ENCODE measurements around the gene OR8H2. TPM values are rescaled to one million over a fixed set of nuclear protein-coding genes. Genes with fewer than 3 reads are reported as not detected.

Gene OR8H2
- total and polyA plus RNA-seq, 3 donors from 2014 or later, result not detected

DNA sequence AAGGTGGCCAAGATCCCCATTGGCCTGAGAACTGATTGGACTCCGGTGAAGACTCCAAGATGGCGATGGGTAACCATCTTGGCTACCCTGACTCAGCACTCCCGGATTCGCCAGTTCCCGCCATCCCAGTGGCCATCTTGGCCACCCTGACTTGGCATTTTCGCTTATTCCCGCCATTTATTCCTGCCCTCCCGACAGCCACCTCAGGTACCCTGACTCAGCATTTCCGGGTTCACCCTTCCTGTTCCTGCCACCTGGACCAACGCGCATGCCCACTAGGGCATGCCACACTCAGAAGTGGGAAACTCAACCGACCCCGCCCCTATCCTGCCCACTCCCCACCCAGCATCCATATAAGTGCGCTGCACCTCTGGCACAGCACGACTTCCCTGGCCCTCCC, 48.8 kb downstream of the OR8H2 start:
- 95 to 96% methylated on average over 14 to 15 of the region's 15 CpGs for WGBS, 2 donors
- intact Hi-C loops (cut with DNase I; ENCODE audit: low total_unique reads), result no loop called here
- Histone ChIP-seq H3K4me1 (no peaks in the 10 kb centered on the region), H3K27ac (no peak overlapping the region), H3K36me3 (ENCODE audit: low read depth, missing control alignments) (no peaks in the 10 kb centered on the region), H3K27me3 (no peaks in the 10 kb centered on the region), H3K9me3 (no peaks in the 10 kb centered on the region), H3K4me3 (no peak overlapping the region)
- no peak for DNase-seq
- TF ChIP-seq, protein P1, sequence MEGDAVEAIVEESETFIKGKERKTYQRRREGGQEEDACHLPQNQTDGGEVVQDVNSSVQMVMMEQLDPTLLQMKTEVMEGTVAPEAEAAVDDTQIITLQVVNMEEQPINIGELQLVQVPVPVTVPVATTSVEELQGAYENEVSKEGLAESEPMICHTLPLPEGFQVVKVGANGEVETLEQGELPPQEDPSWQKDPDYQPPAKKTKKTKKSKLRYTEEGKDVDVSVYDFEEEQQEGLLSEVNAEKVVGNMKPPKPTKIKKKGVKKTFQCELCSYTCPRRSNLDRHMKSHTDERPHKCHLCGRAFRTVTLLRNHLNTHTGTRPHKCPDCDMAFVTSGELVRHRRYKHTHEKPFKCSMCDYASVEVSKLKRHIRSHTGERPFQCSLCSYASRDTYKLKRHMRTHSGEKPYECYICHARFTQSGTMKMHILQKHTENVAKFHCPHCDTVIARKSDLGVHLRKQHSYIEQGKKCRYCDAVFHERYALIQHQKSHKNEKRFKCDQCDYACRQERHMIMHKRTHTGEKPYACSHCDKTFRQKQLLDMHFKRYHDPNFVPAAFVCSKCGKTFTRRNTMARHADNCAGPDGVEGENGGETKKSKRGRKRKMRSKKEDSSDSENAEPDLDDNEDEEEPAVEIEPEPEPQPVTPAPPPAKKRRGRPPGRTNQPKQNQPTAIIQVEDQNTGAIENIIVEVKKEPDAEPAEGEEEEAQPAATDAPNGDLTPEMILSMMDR (IDR thresholded peaks at IDR 0.05), result no peak
- TF ChIP-seq POLR2A (IDR thresholded peaks at IDR 0.05), result no peak

Small RNA genes within 50 kb of the gene (small RNA-seq; reads per million reads assigned to genes)
- gene OR8I4P, result 0 reads per million in 2 donors

Other genes with a start within 250 kb of the OR8H2 start
- under 1 TPM in 1 of 2 donors, not detected in 1; 0.56 TPM for gene TRIM51, start 220.4 kb upstream of the OR8H2 start, total RNA-seq
- 0.20 TPM for gene TRIM51, start 220.4 kb upstream of the OR8H2 start, polyA plus RNA-seq (ENCODE audit: insufficient read depth, low read depth, low replicate concordance)
- gene OR5W2, start 189.1 kb upstream of the OR8H2 start, total RNA-seq, result not detected
- gene OR5W2, start 189.1 kb upstream of the OR8H2 start, polyA plus RNA-seq (ENCODE audit: insufficient read depth, low read depth, low replicate concordance), result not detected
- gene OR5I1, start 167.3 kb upstream of the OR8H2 start, total RNA-seq, result not detected
- gene OR5I1, start 167.3 kb upstream of the OR8H2 start, polyA plus RNA-seq (ENCODE audit: insufficient read depth, low read depth, low replicate concordance), result not detected
- under 1 TPM in 1 of 2 donors, not detected in 1; 0.19 TPM for gene OR10AG1, start 133.7 kb upstream of the OR8H2 start, total RNA-seq
- not detected for gene OR10AG1, start 133.7 kb upstream of the OR8H2 start, polyA plus RNA-seq (ENCODE audit: insufficient read depth, low read depth, low replicate concordance)
- gene OR5F1, start 109.1 kb upstream of the OR8H2 start, total RNA-seq, result not detected
- gene OR5F1, start 109.1 kb upstream of the OR8H2 start, polyA plus RNA-seq (ENCODE audit: insufficient read depth, low read depth, low replicate concordance), result not detected
- gene OR5AS1, start 76.0 kb upstream of the OR8H2 start, total RNA-seq, result under 1 TPM in 1 of 2 donors, not detected in 1; 0.16 TPM
- not detected for gene OR5AS1, start 76.0 kb upstream of the OR8H2 start, polyA plus RNA-seq (ENCODE audit: insufficient read depth, low read depth, low replicate concordance)
- not detected for gene OR8I2, start 10.4 kb upstream of the OR8H2 start, total RNA-seq
- not detected for gene OR8I2, start 10.4 kb upstream of the OR8H2 start, polyA plus RNA-seq (ENCODE audit: insufficient read depth, low read depth, low replicate concordance)
- not detected for gene OR8H3, start 18.7 kb downstream of the OR8H2 start, total RNA-seq
- gene OR8H3, start 18.7 kb downstream of the OR8H2 start, polyA plus RNA-seq (ENCODE audit: insufficient read depth, low read depth, low replicate concordance), result not detected
- not detected for gene OR8J3, start 36.5 kb downstream of the OR8H2 start, total RNA-seq
- gene OR8J3, start 36.5 kb downstream of the OR8H2 start, polyA plus RNA-seq (ENCODE audit: insufficient read depth, low read depth, low replicate concordance), result not detected
- gene OR8K5, start 56.6 kb downstream of the OR8H2 start, total RNA-seq, result under 1 TPM in 1 of 2 donors, not detected in 1; 0.87 TPM
- gene OR8K5, start 56.6 kb downstream of the OR8H2 start, polyA plus RNA-seq (ENCODE audit: insufficient read depth, low read depth, low replicate concordance), result not detected
- gene OR5J2, start 72.9 kb downstream of the OR8H2 start, total RNA-seq, result not detected
- gene OR5J2, start 72.9 kb downstream of the OR8H2 start, polyA plus RNA-seq (ENCODE audit: insufficient read depth, low read depth, low replicate concordance), result not detected
- not detected for gene OR5T2, start 130.6 kb downstream of the OR8H2 start, total RNA-seq
- gene OR5T2, start 130.6 kb downstream of the OR8H2 start, polyA plus RNA-seq (ENCODE audit: insufficient read depth, low read depth, low replicate concordance), result not detected
- gene OR5T3, start 148.6 kb downstream of the OR8H2 start, total RNA-seq, result not detected
- not detected for gene OR5T3, start 148.6 kb downstream of the OR8H2 start, polyA plus RNA-seq (ENCODE audit: insufficient read depth, low read depth, low replicate concordance)
- gene OR5T1, start 170.5 kb downstream of the OR8H2 start, total RNA-seq, result not detected
- not detected for gene OR5T1, start 170.5 kb downstream of the OR8H2 start, polyA plus RNA-seq (ENCODE audit: insufficient read depth, low read depth, low replicate concordance)
- gene OR8H1, start 188.6 kb downstream of the OR8H2 start, total RNA-seq, result under 1 TPM in 1 of 2 donors, not detected in 1; 0.08 TPM
- not detected for gene OR8H1, start 188.6 kb downstream of the OR8H2 start, polyA plus RNA-seq (ENCODE audit: insufficient read depth, low read depth, low replicate concordance)
- not detected for gene OR8K3, start 211.5 kb downstream of the OR8H2 start, total RNA-seq
- not detected for gene OR8K3, start 211.5 kb downstream of the OR8H2 start, polyA plus RNA-seq (ENCODE audit: insufficient read depth, low read depth, low replicate concordance)
- not detected for gene OR8K1, start 242.4 kb downstream of the OR8H2 start, total RNA-seq
- gene OR8K1, start 242.4 kb downstream of the OR8H2 start, polyA plus RNA-seq (ENCODE audit: insufficient read depth, low read depth, low replicate concordance), result not detected